Common myeloid progenitor, CD34-positive (primary cell): ENCODE data around the gene PLEKHA3.
A peak's percentile ranks its signal among the peaks of the same experiment; 100 is the strongest.

Source experiments
- CTCF ChIA-PET: fragments of 350-600 bp; sonication (Branson Sonifier 250); formaldehyde crosslinking; loops from one replicate; lab custom pipeline; 2021; ENCODE audit warnings: antibody characterized with exemption; lab: Charles Lee
- POLR2A ChIA-PET: fragments of 350-600 bp; sonication (Branson Sonifier 250); formaldehyde crosslinking; loops from one replicate; lab custom pipeline; 2021; ENCODE audit warnings: antibody characterized with exemption; lab: Charles Lee
- DNase-seq, 3 donors: peaks; one replicate each; pipeline versions ENCODE4 v3.0.0 to v3.0.0-alpha.2; 2013
- H3K27ac ChIP-seq, 2 experiments: 1 replicate in 1 of 2; 2 replicates in 1 of 2; pipeline ENCODE4 v1.7.0; 2013; ENCODE audit warnings: inconsistent platforms in 2 of 2, low read length in 2 of 2, mild to moderate bottlenecking in 2 of 2, low read depth in 1 of 2, moderate library complexity in 1 of 2; ENCODE audit not compliant: severe bottlenecking in 2 of 2, insufficient read depth in 1 of 2, poor library complexity in 1 of 2
- H3K27me3 ChIP-seq, 5 experiments: replicated peaks in 2 of 5; 1 replicate in 3 of 5; 2 replicates in 2 of 5; pipeline versions ENCODE4 v1.6.1 to v1.7.0; 2013; ENCODE audit warnings: low read length in 4 of 5, mild to moderate bottlenecking in 2 of 5, moderate library complexity in 2 of 5, inconsistent platforms in 1 of 5; ENCODE audit not compliant: insufficient read depth in 5 of 5, control insufficient read depth in 4 of 5
- H3K36me3 ChIP-seq, 4 experiments: 1 replicate in 2 of 4; 2 replicates in 2 of 4; pipeline versions ENCODE4 v1.6.1 to v1.7.0; 2013; ENCODE audit warnings: low read length in 3 of 4, control low read depth in 1 of 4, mild to moderate bottlenecking in 1 of 4; ENCODE audit not compliant: control insufficient read depth in 4 of 4, insufficient read depth in 4 of 4
- H3K4me1 ChIP-seq, 4 experiments: 1 replicate in 3 of 4; 2 replicates in 1 of 4; pipeline versions ENCODE4 v1.6.1 to v1.7.1; 2013; ENCODE audit warnings: low read length in 3 of 4, mild to moderate bottlenecking in 3 of 4, control low read depth in 1 of 4, inconsistent platforms in 1 of 4, moderate library complexity in 1 of 4; ENCODE audit not compliant: control insufficient read depth in 4 of 4, insufficient read depth in 4 of 4; ENCODE audit errors: control extremely low read depth in 1 of 4
- H3K4me3 ChIP-seq, 7 experiments: 1 replicate in 4 of 7; 2 replicates in 3 of 7; pipeline versions ENCODE4 v1.5.1 to v1.7.0; 2013; ENCODE audit warnings: mild to moderate bottlenecking in 7 of 7, low read length in 6 of 7, moderate library complexity in 6 of 7, inconsistent platforms in 2 of 7, low read depth in 2 of 7, control low read depth in 1 of 7; ENCODE audit not compliant: insufficient read depth in 4 of 7, control insufficient read depth in 1 of 7; ENCODE audit errors: extremely low read depth in 1 of 7
- H3K9me3 ChIP-seq, 5 experiments: 1 replicate in 4 of 5; 2 replicates in 1 of 5; pipeline versions ENCODE4 v1.6.1 to v1.7.1; 2013; ENCODE audit warnings: low read length in 4 of 5, mild to moderate bottlenecking in 2 of 5, inconsistent platforms in 1 of 5, low read depth in 1 of 5, moderate library complexity in 1 of 5; ENCODE audit not compliant: control insufficient read depth in 4 of 5, insufficient read depth in 2 of 5; ENCODE audit errors: control extremely low read depth in 1 of 5
- WGBS: methylation state at CpG from one replicate; pipeline ENCODE4 v1.1.5; 2013; ENCODE audit not compliant: insufficient coverage; 5-methylcytosine and 5-hydroxymethylcytosine counted together

Gene PLEKHA3

DNA sequence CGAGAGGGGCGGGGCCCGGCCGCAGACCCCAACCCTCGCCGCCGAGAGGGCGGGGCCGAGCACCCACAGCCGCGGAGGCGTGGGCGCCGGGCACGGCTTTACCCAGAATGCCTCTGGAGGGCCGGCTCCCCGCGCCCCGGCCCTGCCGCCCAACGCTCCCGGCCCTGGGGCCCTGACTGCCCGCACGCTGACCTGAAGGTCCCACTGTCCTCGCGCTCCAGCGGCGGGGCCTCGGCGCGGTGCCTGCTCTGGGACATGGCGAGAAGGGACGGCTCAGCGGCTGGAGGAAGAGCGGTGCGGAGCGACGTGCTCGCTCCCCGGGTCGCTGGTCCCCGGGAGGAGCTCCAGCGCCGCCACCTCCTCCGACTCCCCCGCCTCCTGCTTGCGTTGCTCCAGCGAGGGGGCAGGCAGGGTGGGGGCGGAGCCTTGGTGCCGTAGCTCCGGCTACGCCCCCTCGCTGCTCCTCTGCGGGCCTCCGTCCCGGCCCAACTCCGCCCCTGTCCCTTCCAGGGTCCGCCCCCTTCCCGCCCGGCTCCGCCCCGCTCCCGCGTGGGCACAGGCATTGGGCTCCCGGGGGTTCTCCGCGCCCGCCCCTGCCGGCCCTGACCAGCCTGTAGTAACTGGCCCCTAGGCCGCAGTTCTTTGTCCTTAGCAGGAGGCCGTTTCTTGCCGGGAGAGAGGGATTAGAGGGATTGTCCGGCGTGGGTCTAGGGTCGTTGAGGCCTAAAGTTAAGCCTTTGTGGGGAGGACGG is 29.3 kb upstream of the PLEKHA3 start, which contains the start of the genes PJVK and PRKRA:
PJVK (plus strand) TSS at position 605 of the 752 bp plus-strand sequence. CDS start 2,032 bp downstream, outside the sequence.
PRKRA (minus strand) TSS at position 402 of the 752 bp plus-strand sequence; CDS start at position 257, 145 bp downstream.
- no peaks in the 10 kb centered on the region for H3K27me3 ChIP-seq
- POLR2A ChIA-PET = interaction anchor here (0.7 to 1.2 kb wide), 2 partner anchors 30 to 37 kb away, joined by 3 read pairs; partner anchors contain the start of gene PLEKHA3
- H3K36me3 ChIP-seq = peaks cover 4 to 25% (median 15%) of the 10 kb centered on the region in 4 experiments
- H3K27ac ChIP-seq = peak within 1 kb of the TSS; percentile 92 to 97
- no peaks in the 10 kb centered on the region for H3K9me3 ChIP-seq
- CTCF ChIA-PET = no interaction called here
- 1% methylated on average over 63 of the region's 76 CpGs for WGBS
- peaks cover 8 to 28% (median 19%) of the 10 kb centered on the region in 4 experiments for H3K4me1 ChIP-seq
- DNase-seq = peak; percentile 96 to 98 (median 98)
- H3K4me3 ChIP-seq = peak within 1 kb of the TSS; percentile 82 to 99 (median 95)

- peak overlapping the region in 2 of 7 experiments; percentile 23 to 94 for H3K4me3 ChIP-seq
- POLR2A ChIA-PET = no interaction called here
- CTCF ChIA-PET = no interaction called here
- peaks cover 8 to 28% (median 19%) of the 10 kb centered on the region in 4 experiments for H3K4me1 ChIP-seq
- no CpG with 5 or more reads among the region's 2 CpGs for WGBS
- H3K9me3 ChIP-seq = no peaks in the 10 kb centered on the region
- peaks cover 0 to 14% (median 9%) of the 10 kb centered on the region in 4 experiments for H3K36me3 ChIP-seq
- DNase-seq = no peak
- H3K27ac ChIP-seq = no peak overlapping the region
- no peaks in the 10 kb centered on the region for H3K27me3 ChIP-seq
These were observed 27.9 kb upstream of the PLEKHA3 start for GRCh38 chr2:178452334-178452733.

DNA sequence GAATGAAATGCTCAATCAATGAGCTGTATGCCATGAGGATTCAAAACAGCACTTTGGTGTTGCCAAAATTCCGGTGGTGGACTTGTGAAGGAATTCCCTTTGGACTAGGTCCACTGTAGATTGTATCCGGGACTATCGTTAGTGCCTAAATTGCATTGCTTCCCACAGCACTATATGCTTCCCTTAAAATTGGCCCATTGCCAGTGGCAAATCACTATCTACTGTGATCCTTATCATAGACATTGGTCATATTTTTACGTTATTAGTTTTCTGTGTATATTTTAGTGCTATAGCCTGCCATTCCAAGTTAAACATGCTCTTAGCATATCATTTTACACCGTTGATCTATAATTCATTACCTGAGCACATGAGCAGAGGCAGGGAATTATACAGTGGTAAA is 27.4 kb upstream of the PLEKHA3 start:
- Histone ChIP-seq H3K27ac (no peak overlapping the region), H3K4me1 (peaks cover 8 to 28% (median 19%) of the 10 kb centered on the region in 4 experiments), H3K36me3 (peaks cover 0 to 10% (median 7%) of the 10 kb centered on the region in 4 experiments), H3K27me3 (no peaks in the 10 kb centered on the region), H3K4me3 (no peak overlapping the region), H3K9me3 (no peaks in the 10 kb centered on the region)
- POLR2A ChIA-PET = no interaction called here
- WGBS = no CpG with 5 or more reads among the region's 5 CpGs
- CTCF ChIA-PET = no interaction called here
- DNase-seq = no peak

- no peak for DNase-seq
- no peaks in the 10 kb centered on the region for H3K36me3 ChIP-seq
- no peaks in the 10 kb centered on the region for H3K27me3 ChIP-seq
- CTCF ChIA-PET = interaction anchor here (1.7 to 1.8 kb wide), 2 partner anchors 13 to 46 kb away, joined by 4 to 5 read pairs; no protein-coding TSS in a partner anchor
- 98% methylated on average over 5 of the region's 5 CpGs for WGBS
- H3K4me1 ChIP-seq = peaks cover 0 to 11% (median 4%) of the 10 kb centered on the region in 4 experiments
- H3K9me3 ChIP-seq = no peaks in the 10 kb centered on the region
- no peak overlapping the region for H3K27ac ChIP-seq
- H3K4me3 ChIP-seq = no peak overlapping the region
- POLR2A ChIA-PET = no interaction called here
These were observed 24.3 kb upstream of the PLEKHA3 start for GRCh38 chr2:178455947-178456346.

- Histone ChIP-seq H3K4me1 (no peaks in the 10 kb centered on the region), H3K4me3 (no peak overlapping the region), H3K27me3 (no peaks in the 10 kb centered on the region), H3K9me3 (no peaks in the 10 kb centered on the region), H3K27ac (no peak overlapping the region), H3K36me3 (no peaks in the 10 kb centered on the region)
- 97% methylated on average over 11 of the region's 11 CpGs for WGBS
- no peak for DNase-seq
- POLR2A ChIA-PET = no interaction called here
- CTCF ChIA-PET = interaction anchor here (0.8 to 2.8 kb wide), 2 partner anchors 11 to 15 kb away, joined by 4 to 15 read pairs; no protein-coding TSS in a partner anchor
These were observed 22.8 kb upstream of the PLEKHA3 start for GRCh38 chr2:178457390-178457886.

DNA sequence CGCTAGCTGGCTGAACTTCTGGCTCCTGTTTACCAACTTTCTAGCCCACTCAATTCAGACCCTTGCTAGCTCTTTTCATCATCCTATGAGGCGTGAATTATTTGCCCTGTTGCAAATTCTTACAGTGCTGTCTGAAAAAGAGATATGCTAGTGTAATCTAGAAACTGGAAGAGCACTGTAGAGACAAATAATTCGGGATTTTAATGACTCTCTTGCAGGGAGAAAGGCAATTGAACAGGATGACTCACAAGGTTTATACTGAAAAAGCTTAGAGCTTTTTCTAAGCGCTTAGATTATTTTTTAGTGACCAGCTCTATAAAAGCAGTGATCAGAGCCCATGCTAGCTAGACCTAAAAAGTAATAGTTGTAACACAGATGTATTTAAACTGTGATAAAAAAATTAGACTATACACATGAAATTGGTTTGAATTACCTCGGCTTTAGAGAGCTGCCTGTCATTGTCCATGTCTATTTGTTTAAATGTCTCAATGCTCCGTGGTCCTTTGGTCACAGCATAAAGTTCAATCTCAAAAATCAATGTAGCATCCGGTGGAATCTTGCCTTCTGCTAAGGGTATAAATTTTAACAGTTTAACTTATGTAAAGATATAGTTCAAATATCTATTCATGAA is 10.9 kb upstream of the PLEKHA3 start:
- H3K27me3 ChIP-seq = no peaks in the 10 kb centered on the region
- no peak for DNase-seq
- H3K4me3 ChIP-seq = no peak overlapping the region
- no peaks in the 10 kb centered on the region for H3K9me3 ChIP-seq
- peaks cover 9 to 37% (median 18%) of the 10 kb centered on the region in 4 experiments for H3K36me3 ChIP-seq
- no peak overlapping the region for H3K27ac ChIP-seq
- POLR2A ChIA-PET = no interaction called here
- CTCF ChIA-PET = interaction anchor here (0.9 to 2.8 kb wide), 3 partner anchors 10 to 49 kb away, joined by 3 to 15 read pairs (median 4); no protein-coding TSS in a partner anchor
- 98% methylated on average over 2 of the region's 7 CpGs for WGBS
- H3K4me1 ChIP-seq = no peaks in the 10 kb centered on the region
